Measurements from ENCODE around the gene SREBF2. TPM values are rescaled to one million over a fixed set of nuclear protein-coding genes. Genes with fewer than 3 reads are reported as not detected.
A peak's percentile ranks its signal among the peaks of the same experiment; 100 is the strongest.

SREBF2 gene
- total RNA-seq, 1 donor from 2014 or later: 257 TPM

- no peak for DNase-seq (ENCODE audit: low spot score)
These were observed 11.2 kb upstream of the SREBF2 start for GRCh38 chr22:41821471-41822316.

GRCh38 chr22:41822317-41823057, 10.4 kb upstream of the SREBF2 start:
- DNase-seq (ENCODE audit: low spot score): no peak

GRCh38 chr22:41823797-41824196, 9.1 kb upstream of the SREBF2 start:
- DNase-seq (ENCODE audit: low spot score): no peak

- no peak for DNase-seq (ENCODE audit: low spot score)
These were observed 7.5 kb upstream of the SREBF2 start for GRCh38 chr22:41825376-41825775.

- DNase-seq (ENCODE audit: low spot score): no peak
These were observed 6.9 kb upstream of the SREBF2 start for GRCh38 chr22:41826021-41826420.

- no peak for DNase-seq (ENCODE audit: low spot score)
These were observed 6.2 kb upstream of the SREBF2 start for GRCh38 chr22:41826430-41827383.

- no peak for DNase-seq (ENCODE audit: low spot score)
These were observed 5.2 kb upstream of the SREBF2 start for GRCh38 chr22:41827671-41828070.

- DNase-seq (ENCODE audit: low spot score): peak; percentile 49
These were observed 4.4 kb upstream of the SREBF2 start for GRCh38 chr22:41828516-41828915.

- DNase-seq (ENCODE audit: low spot score): no peak
These were observed 2.7 kb upstream of the SREBF2 start for GRCh38 chr22:41830174-41830573.

GRCh38 chr22:41831383-41831782, 1.5 kb upstream of the SREBF2 start:
- DNase-seq (ENCODE audit: low spot score): no peak

- no peak for DNase-seq (ENCODE audit: low spot score)
These were observed 915 bp upstream of the SREBF2 start for GRCh38 chr22:41831828-41832552.

GRCh38 chr22:41833369-41834004, 582 bp downstream of the SREBF2 start:
- peak; percentile 33 for DNase-seq (ENCODE audit: low spot score)

- DNase-seq (ENCODE audit: low spot score): no peak
These were observed 1.4 kb downstream of the SREBF2 start for GRCh38 chr22:41834005-41834944.

GRCh38 chr22:41835462-41835861, 2.6 kb downstream of the SREBF2 start:
- DNase-seq (ENCODE audit: low spot score): peak; percentile 27

GRCh38 chr22:41836551-41836950, 3.6 kb downstream of the SREBF2 start:
- DNase-seq (ENCODE audit: low spot score): no peak

GRCh38 chr22:41838842-41839618, 6.1 kb downstream of the SREBF2 start:
- no peak for DNase-seq (ENCODE audit: low spot score)

GRCh38 chr22:41840216-41840615, 7.3 kb downstream of the SREBF2 start:
- no peak for DNase-seq (ENCODE audit: low spot score)

GRCh38 chr22:41841085-41841712, 8.3 kb downstream of the SREBF2 start:
- DNase-seq (ENCODE audit: low spot score): peak; percentile 62

Data from mucosa of gallbladder (tissue), 1 donor.